Stomach (tissue), 9 donors: ENCODE results near the gene SCD5. TPM values are rescaled to one million over a fixed set of nuclear protein-coding genes. Genes with fewer than 3 reads are reported as not detected.
A peak's percentile ranks its signal among the peaks of the same experiment; 100 is the strongest.

Experiments
- DNase-seq, 2 donors: peaks; one replicate each; pipeline versions ENCODE4 v3.0.0 to v3.0.0-alpha.2; 2013 to 2019
- H3K27ac ChIP-seq, 5 donors: fragments of 200-600 bp in 4 of 5; sonication (generic) in 4 of 5; one replicate each; pipeline ENCODE4 v1.5.1; 2013 to 2019; ENCODE audit warnings: mild to moderate bottlenecking in 1 of 5, moderate library complexity in 1 of 5
- H3K27me3 ChIP-seq, 3 donors: fragments of 200-600 bp; sonication (generic); one replicate each; pipeline ENCODE4 v1.5.1; 2017 to 2019; ENCODE audit warnings: mixed run types in 1 of 3
- H3K36me3 ChIP-seq, 4 donors: fragments of 200-600 bp; sonication (generic); 1 replicate in 3 of 4; 2 replicates in 1 of 4; pipeline ENCODE4 v1.5.1; 2016 to 2019
- H3K4me1 ChIP-seq, 4 donors: fragments of 200-600 bp; sonication (generic); one replicate each; pipeline ENCODE4 v1.5.1; 2016 to 2019
- H3K4me3 ChIP-seq, 4 donors: fragments of 200-600 bp; sonication (generic) in 3 of 4; one replicate each; pipeline ENCODE4 v1.5.1; 2016 to 2019; ENCODE audit warnings: mild to moderate bottlenecking in 1 of 4
- H3K9me3 ChIP-seq, 4 donors: fragments of 200-600 bp; sonication (generic); one replicate each; pipeline ENCODE4 v1.5.1; 2016 to 2019
- EP300 ChIP-seq: sonication (generic); formaldehyde crosslinking; IDR thresholded peaks from one replicate; pipeline ENCODE4 v1.6.1; 2017; ENCODE audit warnings: antibody characterized with exemption
- POLR2A ChIP-seq, 4 donors: fragments of 450-650 bp; IDR thresholded peaks; one replicate each; pipeline ENCODE4 v1.6.1; 2016; ENCODE audit warnings: antibody characterized with exemption in 4 of 4, control low read depth in 2 of 4, mild to moderate bottlenecking in 1 of 4, moderate library complexity in 1 of 4
- POLR2AphosphoS5 ChIP-seq, 3 donors: sonication (generic); formaldehyde crosslinking; IDR thresholded peaks; one replicate each; pipeline ENCODE4 v1.6.1; 2016; ENCODE audit warnings: antibody characterized with exemption in 3 of 3
- WGBS, 5 donors: extraction: QIAGEN DNeasy Blood & Tissue Kit in 3 of 5; methylation state at CpG; one replicate each; pipeline versions ENCODE4 v1.1.5 to v1.1.7; 2013 to 2018; 5-methylcytosine and 5-hydroxymethylcytosine counted together
- intact Hi-C: fragments of 100-400 bp; cut with DNase I; formaldehyde crosslinking; loops from one replicate; pipeline ENCODE4 v1.15.1; 2023; ENCODE audit warnings: low total_unique reads
- polyA plus RNA-seq, 3 donors: library from polyadenylated mRNA; stranded (reverse); fragments of 200-250 nt; gene quantifications; one replicate each; pipeline ENCODE4 v1.2.3, GENCODE V29; 2013
- total RNA-seq, 5 donors: library from RNA; depleted of rRNA; stranded (reverse); fragments of >200 nt; gene quantifications; one replicate each; pipeline versions ENCODE4 v1.1.0 to v1.2.3, GENCODE V29; 2014 to 2016
- TF ChIP-seq, protein P1 (sequence below), 7 experiments: fragments of 450-650 bp in 4 of 7; fragments of 200-600 bp in 3 of 7; sonication (generic) in 3 of 7; IDR thresholded peaks; one replicate each; pipeline ENCODE4 v1.5.1; 2016 to 2019; ENCODE audit warnings: antibody characterized with exemption in 7 of 7, control low read depth in 2 of 7, mild to moderate bottlenecking in 1 of 7
- donor health status: healthy with polysubstance abuse.
- donor health status: Bipolar disorder and iron deficiency.
- donor health status: healthy.

The SCD5 gene
- total and polyA plus RNA-seq, 8 donors = 0.58 to 35.9 (median 9.9) TPM

DNA sequence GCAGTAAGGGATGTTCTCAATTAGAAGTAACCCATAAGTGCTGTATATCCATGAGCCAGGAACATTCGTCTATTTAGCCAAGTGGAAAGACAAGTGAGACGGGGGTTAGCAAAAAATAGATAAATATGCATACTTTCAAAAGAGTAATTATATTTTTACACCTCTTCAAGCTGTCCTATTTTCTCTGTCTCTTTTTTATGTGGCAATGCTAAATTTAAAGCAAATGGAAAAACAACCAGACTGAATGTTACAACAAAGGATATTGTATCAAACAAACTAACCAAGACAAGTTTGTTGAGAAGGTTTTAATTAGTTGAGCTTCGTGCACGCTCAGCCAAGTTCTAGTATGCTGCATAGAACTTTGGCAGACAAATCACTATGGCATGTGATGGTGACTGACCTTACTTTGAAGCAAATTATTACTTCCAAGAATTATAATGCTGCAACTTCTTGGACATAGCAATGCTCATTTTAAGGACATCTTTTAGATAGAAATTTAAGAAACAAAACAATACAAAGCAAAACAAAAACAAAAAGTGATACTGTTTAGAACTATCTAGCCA, 175.4 kb downstream of the SCD5 start:
- Histone ChIP-seq H3K4me1 (no peaks in the 10 kb centered on the region), H3K36me3 (peaks cover 0 to 5% (median 0%) of the 10 kb centered on the region in 4 donors), H3K9me3 (no peaks in the 10 kb centered on the region), H3K27ac (no peak overlapping the region), H3K27me3 (no peaks in the 10 kb centered on the region), H3K4me3 (no peak overlapping the region)
- TF ChIP-seq POLR2AphosphoS5 (IDR thresholded peaks at IDR 0.05) = no peak
- TF ChIP-seq, protein P1, sequence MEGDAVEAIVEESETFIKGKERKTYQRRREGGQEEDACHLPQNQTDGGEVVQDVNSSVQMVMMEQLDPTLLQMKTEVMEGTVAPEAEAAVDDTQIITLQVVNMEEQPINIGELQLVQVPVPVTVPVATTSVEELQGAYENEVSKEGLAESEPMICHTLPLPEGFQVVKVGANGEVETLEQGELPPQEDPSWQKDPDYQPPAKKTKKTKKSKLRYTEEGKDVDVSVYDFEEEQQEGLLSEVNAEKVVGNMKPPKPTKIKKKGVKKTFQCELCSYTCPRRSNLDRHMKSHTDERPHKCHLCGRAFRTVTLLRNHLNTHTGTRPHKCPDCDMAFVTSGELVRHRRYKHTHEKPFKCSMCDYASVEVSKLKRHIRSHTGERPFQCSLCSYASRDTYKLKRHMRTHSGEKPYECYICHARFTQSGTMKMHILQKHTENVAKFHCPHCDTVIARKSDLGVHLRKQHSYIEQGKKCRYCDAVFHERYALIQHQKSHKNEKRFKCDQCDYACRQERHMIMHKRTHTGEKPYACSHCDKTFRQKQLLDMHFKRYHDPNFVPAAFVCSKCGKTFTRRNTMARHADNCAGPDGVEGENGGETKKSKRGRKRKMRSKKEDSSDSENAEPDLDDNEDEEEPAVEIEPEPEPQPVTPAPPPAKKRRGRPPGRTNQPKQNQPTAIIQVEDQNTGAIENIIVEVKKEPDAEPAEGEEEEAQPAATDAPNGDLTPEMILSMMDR (IDR thresholded peaks at IDR 0.05) = no peak
- TF ChIP-seq EP300 = no peak
- TF ChIP-seq POLR2A (IDR thresholded peaks at IDR 0.05) = no peak
- intact Hi-C loops = no loop called here
- 72 to 83% (median 79%) methylated on average over 4 of the region's 4 CpGs for WGBS, 5 donors
- DNase-seq = no peak

DNA sequence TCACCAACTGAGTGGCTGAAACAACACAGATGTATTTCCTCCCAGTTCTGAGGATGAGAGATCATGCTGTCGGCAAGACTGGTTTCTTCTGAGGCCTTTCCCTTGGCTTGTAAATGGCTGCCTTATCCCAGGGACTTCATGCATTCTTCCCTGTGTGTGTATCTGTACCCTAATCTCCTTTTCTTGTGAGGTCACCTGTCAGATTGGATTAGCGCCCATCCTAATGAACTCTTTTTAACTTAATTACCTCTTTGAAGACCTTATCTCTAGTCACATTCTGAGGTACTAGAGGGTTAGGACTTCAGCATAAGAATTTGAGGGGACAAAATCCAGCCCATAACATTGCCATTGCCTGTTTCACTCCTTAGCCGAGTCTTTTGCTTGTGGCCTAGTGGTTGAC, 177.3 kb downstream of the SCD5 start:
- H3K36me3 ChIP-seq = no peaks in the 10 kb centered on the region
- no peaks in the 10 kb centered on the region for H3K9me3 ChIP-seq
- 56 to 93% (median 90%) methylated on average over 3 of the region's 3 CpGs for WGBS, 5 donors
- intact Hi-C loops = no loop called here
- H3K4me3 ChIP-seq = no peak overlapping the region
- H3K4me1 ChIP-seq = no peaks in the 10 kb centered on the region
- H3K27me3 ChIP-seq = no peaks in the 10 kb centered on the region
- no peak overlapping the region for H3K27ac ChIP-seq
- TF ChIP-seq POLR2AphosphoS5 (IDR thresholded peaks at IDR 0.05) (no peak), POLR2A (IDR thresholded peaks at IDR 0.05) (no peak), EP300 (no peak)
- TF ChIP-seq, protein P1 (IDR thresholded peaks at IDR 0.05) = no peak
- no peak for DNase-seq

DNA sequence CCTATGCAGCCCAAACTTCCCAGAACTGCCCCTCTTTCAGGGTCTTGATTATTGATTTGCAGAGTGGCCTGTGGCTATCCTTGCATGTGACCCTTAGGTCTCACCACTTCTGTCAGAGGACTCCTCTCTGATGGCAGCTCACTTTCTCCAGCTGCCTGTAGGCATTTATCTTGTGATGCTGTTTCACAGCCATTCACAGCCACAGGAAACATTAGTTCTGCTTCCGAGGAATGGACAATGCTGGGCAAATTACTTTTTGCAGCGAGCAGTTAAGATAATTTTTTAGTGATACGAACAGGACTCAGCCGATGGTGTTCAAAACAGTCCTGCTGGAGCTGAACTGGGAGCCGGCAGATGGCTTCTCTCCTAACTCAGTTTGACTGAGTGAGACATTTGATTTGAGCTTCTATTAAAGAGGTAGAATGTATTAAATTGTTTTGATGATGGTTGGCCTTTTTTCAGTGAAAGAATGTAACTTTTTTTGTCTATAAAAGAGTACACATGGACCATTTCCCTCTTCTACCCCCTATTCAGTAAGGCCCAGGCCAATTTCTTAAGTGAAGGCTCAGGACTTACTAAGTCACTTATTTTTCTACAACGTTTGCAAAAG, 178.4 kb downstream of the SCD5 start:
- DNase-seq = no peak
- Histone ChIP-seq H3K4me3 (no peak overlapping the region), H3K27me3 (no peaks in the 10 kb centered on the region), H3K4me1 (no peaks in the 10 kb centered on the region), H3K27ac (no peak overlapping the region), H3K36me3 (no peaks in the 10 kb centered on the region), H3K9me3 (no peaks in the 10 kb centered on the region)
- 54 to 64% (median 62%) methylated on average over 6 of the region's 6 CpGs for WGBS, 5 donors
- no peak for TF ChIP-seq POLR2A (IDR thresholded peaks at IDR 0.05)
- no peak for TF ChIP-seq EP300
- TF ChIP-seq, protein P1 (IDR thresholded peaks at IDR 0.05) = no peak
- no peak for TF ChIP-seq POLR2AphosphoS5 (IDR thresholded peaks at IDR 0.05)
- intact Hi-C loops = no loop called here

DNA sequence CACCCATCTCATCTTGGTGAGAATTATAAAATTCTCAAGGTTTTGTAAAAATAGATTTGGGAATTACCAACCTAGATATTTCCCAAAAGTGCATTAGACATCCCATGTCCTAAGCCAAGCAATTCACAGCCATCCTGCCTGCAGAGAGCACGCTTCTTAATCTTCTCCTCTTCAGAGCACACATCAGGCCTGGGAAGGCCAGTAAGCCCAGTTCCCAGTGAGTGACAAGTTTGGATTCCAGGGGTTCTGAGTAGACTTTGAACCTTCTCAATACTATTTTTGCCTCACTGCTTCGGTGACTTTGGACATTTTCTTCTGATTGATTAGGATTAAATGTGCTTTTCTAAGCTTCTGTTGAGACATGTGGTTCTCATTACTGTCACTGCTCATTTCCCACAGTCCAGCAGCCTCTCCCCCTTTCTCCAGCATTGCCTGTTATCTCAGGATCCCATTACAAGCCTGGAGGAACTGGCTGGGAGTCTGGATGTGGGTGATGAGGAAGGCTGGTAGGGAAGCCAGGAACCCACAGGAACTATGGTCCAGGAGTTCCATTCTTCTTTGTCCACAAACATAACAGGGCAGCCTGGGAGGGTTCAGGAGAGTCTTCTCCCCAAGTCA, 180.4 kb downstream of the SCD5 start:
- no peaks in the 10 kb centered on the region for H3K9me3 ChIP-seq
- intact Hi-C loops = no loop called here
- DNase-seq = peak in 1 of 2 donors; percentile 46
- no peaks in the 10 kb centered on the region for H3K4me1 ChIP-seq
- H3K36me3 ChIP-seq = no peaks in the 10 kb centered on the region
- no peaks in the 10 kb centered on the region for H3K27me3 ChIP-seq
- TF ChIP-seq EP300 (no peak), POLR2AphosphoS5 (IDR thresholded peaks at IDR 0.05) (no peak), POLR2A (IDR thresholded peaks at IDR 0.05) (no peak)
- TF ChIP-seq, protein P1 (IDR thresholded peaks at IDR 0.05) = no peak
- WGBS, 5 donors = 50 to 61% (median 60%) methylated on average over 2 of the region's 2 CpGs
- H3K4me3 ChIP-seq = no peak overlapping the region
- H3K27ac ChIP-seq = no peak overlapping the region
